GM18499 (cell line): ENCODE measurements around the gene CHRNA10.

Source experiments
- ATAC-seq: cut with Tn5 transposase; IDR thresholded peaks from one replicate; pipeline ENCODE4 v1.9.1; 2021; ENCODE audit warnings: moderate number of reproducible peaks; ENCODE audit not compliant: insufficient read depth, unreplicated experiment

CHRNA10 gene

GRCh38 chr11:3637201-3637600 is 34.0 kb downstream of the CHRNA10 start:
- no peak for ATAC-seq

- ATAC-seq, result no peak
These were observed 35.4 kb downstream of the CHRNA10 start for GRCh38 chr11:3635641-3636375.

GRCh38 chr11:3632070-3632660 is 39.0 kb downstream of the CHRNA10 start:
- no peak for ATAC-seq

GRCh38 chr11:3631331-3631730 is 39.9 kb downstream of the CHRNA10 start:
- no peak for ATAC-seq

- no peak for ATAC-seq
These were observed 43.9 kb downstream of the CHRNA10 start for GRCh38 chr11:3627291-3627690.

GRCh38 chr11:3626250-3626960 is 44.8 kb downstream of the CHRNA10 start:
- ATAC-seq, result no peak

GRCh38 chr11:3623767-3624458 is 47.3 kb downstream of the CHRNA10 start:
- ATAC-seq, result no peak

GRCh38 chr11:3623121-3623520 is 48.1 kb downstream of the CHRNA10 start:
- ATAC-seq, result no peak

GRCh38 chr11:3622521-3622920 is 48.7 kb downstream of the CHRNA10 start:
- ATAC-seq, result no peak

- ATAC-seq, result no peak
These were observed 53.2 kb downstream of the CHRNA10 start for GRCh38 chr11:3617990-3618389.

GRCh38 chr11:3616721-3617460 is 54.3 kb downstream of the CHRNA10 start:
- ATAC-seq, result no peak

- ATAC-seq, result no peak
These were observed 55.2 kb downstream of the CHRNA10 start for GRCh38 chr11:3615998-3616397.
